Measurements from ENCODE around the gene LSM12. TPM values are rescaled to one million over a fixed set of nuclear protein-coding genes. Genes with fewer than 3 reads are reported as not detected.

LSM12 gene
- total and polyA plus RNA-seq, 2 of the 8 experiments (the other 6 are each of a cell fraction or from before 2014, with no cell fraction given) = 69.8 to 142 TPM

- no peak for TF ChIP-seq SAP30 (IDR thresholded peaks at IDR 0.05; ENCODE audit: insufficient read depth, insufficient replicate concordance, low read length)
- peak; percentile 72 to 94; a peak in 3 of 4 replicates for TF ChIP-seq SIN3A (conservative IDR thresholded peaks at IDR 0.05 in 1 of 2, IDR thresholded peaks at IDR 0.05 in 1 of 2; ENCODE audit: low read depth in 1 of 2, low read length in 2 of 2)
- TF ChIP-seq RBBP5 (IDR thresholded peaks at IDR 0.05; ENCODE audit: borderline replicate concordance, low read depth, low read length) = 0 out of 2 replicates have a peak, but pooled peaks have one; percentile 68
- TF ChIP-seq CHD2 (IDR thresholded peaks at IDR 0.05; ENCODE audit: low read length) = no peak
- TF ChIP-seq GABPA (IDR thresholded peaks at IDR 0.05; ENCODE audit: borderline replicate concordance, insufficient read depth, low read length) = no peak; the same call in 1 of the 2 replicates
- TF ChIP-seq RFX5 (IDR thresholded peaks at IDR 0.05; ENCODE audit: borderline replicate concordance, low read depth, low read length) = no peak
- no peak for TF ChIP-seq KDM1A (IDR thresholded peaks at IDR 0.05; ENCODE audit: borderline replicate concordance, low read length)
- peak; percentile 98 for TF ChIP-seq USF2 (IDR thresholded peaks at IDR 0.05; ENCODE audit: low read length)
These were observed 4.2 kb upstream of the LSM12 start, which contains the start of gene G6PC3 (continued) for GRCh38 chr17:44070455-44071197.

Data from H1 (cell line).